ENCODE data around the gene FAM81B. TPM values are rescaled to one million over a fixed set of nuclear protein-coding genes. Genes with fewer than 3 reads are reported as not detected.

Gene FAM81B
- total and polyA plus RNA-seq, 2 of the 4 experiments (the other 2 are of a cell fraction), result not detected

GRCh38 chr5:95384485-95385213 lies 6.5 kb upstream of the FAM81B start:
- H2BK15ac ChIP-seq (ENCODE audit: low read depth, low read length), result no peak overlapping the region
- H2BK20ac ChIP-seq (ENCODE audit: low read depth, low read length), result no peak overlapping the region
- H3K23ac ChIP-seq (ENCODE audit: low read depth, low read length), result no peak overlapping the region
- H4K5ac ChIP-seq (ENCODE audit: low read depth, low read length), result no peak overlapping the region
- no peak overlapping the region for H4K8ac ChIP-seq (ENCODE audit: low read depth in 2 of 2, low read length in 2 of 2)
- TF ChIP-seq RCOR1 (IDR thresholded peaks at IDR 0.05; ENCODE audit: insufficient replicate concordance, low read length) (no peak), CHD1 (IDR thresholded peaks at IDR 0.05; ENCODE audit: low read depth, low read length) (no peak), FOS (IDR thresholded peaks at IDR 0.05; ENCODE audit: low read depth, low read length) (no peak)
- no peak overlapping the region for H3K56ac ChIP-seq (ENCODE audit: extremely low read depth, insufficient read depth, low read length)
- H3K9me1 ChIP-seq (ENCODE audit: insufficient read depth, low read length), result no peaks in the 10 kb centered on the region
- no peak overlapping the region for H2AK9ac ChIP-seq (replicated peaks; ENCODE audit: low read depth, low read length, poor library complexity)
- H2AK5ac ChIP-seq (ENCODE audit: low read depth, low read length), result no peak overlapping the region
- H4K91ac ChIP-seq (ENCODE audit: insufficient read depth, low read depth, low read length), result no peak overlapping the region
- no peaks in the 10 kb centered on the region; the same call in 1 of the 2 replicates for H3K27me3 ChIP-seq (ENCODE audit: control insufficient read depth, insufficient read depth, low read length)
- intact Hi-C loops (cut with micrococcal nuclease), result no loop called here
- no peaks in the 10 kb centered on the region for H3K4me1 ChIP-seq (ENCODE audit: control insufficient read depth, insufficient read depth, low read length)
- no peak overlapping the region for H3K4me2 ChIP-seq (ENCODE audit: low read depth, low read length)
- no peaks in the 10 kb centered on the region for H4K20me1 ChIP-seq (ENCODE audit: insufficient read depth, low read length)
- in situ Hi-C loops (cut with MboI; ENCODE audit: low sequenced_read_pairs), result no loop called here
- ATAC-seq (ENCODE audit: low read depth), result no peak
- BruUV-seq (replicated peaks), result no TSS peak
- H3K18ac ChIP-seq (ENCODE audit: low read depth, low read length), result no peak overlapping the region
- 60% methylated on average over 2 of the region's 5 CpGs; no CpG with 5 or more reads in 1 of the 2 experiments for WGBS, 2 experiments (ENCODE audit: extremely low coverage in 2 of 2, insufficient read length in 1 of 2)
- no peaks in the 10 kb centered on the region for H3K9me3 ChIP-seq (ENCODE audit: control insufficient read depth, insufficient read depth, low read length)
- no peaks in the 10 kb centered on the region for H3K79me1 ChIP-seq (ENCODE audit: low read depth in 1 of 2, low read length in 2 of 2)
- H3K4ac ChIP-seq (ENCODE audit: low read depth, low read length), result no peak overlapping the region
- H2BK5ac ChIP-seq (ENCODE audit: low read depth, low read length, poor library complexity, severe bottlenecking), result no peak overlapping the region
- no peak overlapping the region for H3K4me3 ChIP-seq (ENCODE audit: insufficient read depth, low read depth, low read length)
- no peak overlapping the region for H3K14ac ChIP-seq (replicated peaks; ENCODE audit: low read depth, low read length)
- no peak for DNase-seq
- no peak overlapping the region for H3K9ac ChIP-seq (ENCODE audit: low read depth, low read length)
- dilution Hi-C loops (cut with HindIII; ENCODE audit: low sequenced_read_pairs, unreplicated experiment), result no loop called here
- no peak overlapping the region for H2BK120ac ChIP-seq (ENCODE audit: low read depth, low read length)
- no peak overlapping the region for H2AFZ ChIP-seq (replicated peaks; ENCODE audit: low read length, poor library complexity)
- CTCF ChIA-PET, result no interaction called here
- POLR2A ChIA-PET (ENCODE audit: unreplicated experiment), result no interaction called here
- no peaks in the 10 kb centered on the region for H3K36me3 ChIP-seq (ENCODE audit: control insufficient read depth, insufficient read depth, low read length)
- H3K27ac ChIP-seq (ENCODE audit: insufficient read depth, low read length), result no peak overlapping the region

Data from IMR-90 (cell line).